H1 (cell line): ENCODE results near the gene ANKS1B. TPM values are rescaled to one million over a fixed set of nuclear protein-coding genes. Genes with fewer than 3 reads are reported as not detected.

ENCODE experiments used
- CTCF ChIA-PET: fragments of 300-600 bp; sonication (Branson Sonifier 250); formaldehyde crosslinking; loops from one replicate; lab custom pipeline; 2021; ENCODE audit not compliant: partially characterized antibody; lab: Charles Lee
- POLR2A ChIA-PET: fragments of 300-600 bp; sonication (Branson Sonifier 250); formaldehyde crosslinking; loops from one replicate; lab custom pipeline; 2021; ENCODE audit warnings: inconsistent platforms; ENCODE audit not compliant: partially characterized antibody; lab: Charles Lee
- DNase-seq, 2 experiments: peaks; one replicate each; pipeline versions ENCODE4 v3.0.0 to v3.0.0-alpha.2; 2010 to 2022; ENCODE audit warnings: low spot score in 2 of 2, low read depth in 1 of 2, mixed read lengths in 1 of 2
- FAIRE-seq: peaks from 2 replicates; lab custom pipeline; 2011; peaks lifted over from hg19 to GRCh38; lab: Jason Lieb, UNC
- H2AFZ ChIP-seq: 2 replicates; pipeline ENCODE4 v1.8.1; 2012; ENCODE audit warnings: low read length, inconsistent platforms
- H2AK5ac ChIP-seq: 2 replicates; pipeline ENCODE4 v1.6.1; 2013; ENCODE audit warnings: low read depth, low read length
- H2BK120ac ChIP-seq: replicated peaks from 2 replicates; pipeline ENCODE3; 2013; ENCODE audit warnings: low read depth, low read length, inconsistent platforms
- H2BK12ac ChIP-seq: 2 replicates; pipeline ENCODE4 v1.6.1; 2013; ENCODE audit warnings: low read depth, low read length
- H2BK15ac ChIP-seq: 2 replicates; pipeline ENCODE4 v1.6.1; 2013; ENCODE audit warnings: low read length
- H2BK20ac ChIP-seq: 2 replicates; pipeline ENCODE4 v1.6.1; 2013; ENCODE audit warnings: low read length
- H2BK5ac ChIP-seq: 2 replicates; pipeline ENCODE4 v1.6.1; 2013; ENCODE audit warnings: low read depth, low read length
- H3K14ac ChIP-seq: 2 replicates; pipeline ENCODE4 v1.6.1; 2013; ENCODE audit warnings: inconsistent platforms; ENCODE audit not compliant: insufficient read length
- H3K18ac ChIP-seq: 2 replicates; pipeline ENCODE4 v1.6.1; 2013; ENCODE audit warnings: low read length; ENCODE audit errors: extremely low read depth
- H3K23ac ChIP-seq: 2 replicates; pipeline ENCODE4 v1.6.1; 2013; ENCODE audit warnings: inconsistent platforms; ENCODE audit not compliant: insufficient read length
- H3K23me2 ChIP-seq: 2 replicates; pipeline ENCODE4 v1.6.1; 2013; ENCODE audit warnings: low read depth, low read length
- H3K27ac ChIP-seq: 2 replicates; pipeline ENCODE4 v1.6.1; 2011; ENCODE audit warnings: low read depth, low read length, inconsistent platforms
- H3K27me3 ChIP-seq, 4 experiments: replicated peaks in 1 of 4; 1 replicate in 1 of 4; 2 replicates in 3 of 4; pipeline versions ENCODE4 v1.6.1 to v1.8.1; 2011 to 2013; ENCODE audit warnings: low read length in 3 of 4, mild to moderate bottlenecking in 3 of 4, inconsistent platforms in 2 of 4, mixed read lengths in 2 of 4, moderate library complexity in 1 of 4; ENCODE audit not compliant: control insufficient read depth in 3 of 4, insufficient read depth in 3 of 4; ENCODE audit errors: extremely low read depth in 1 of 4
- H3K36me3 ChIP-seq, 4 experiments: 2 replicates each; pipeline versions ENCODE4 v1.6.1 to v1.8.1; 2011 to 2013; ENCODE audit warnings: mild to moderate bottlenecking in 4 of 4, low read length in 3 of 4, moderate library complexity in 2 of 4, control low read depth in 1 of 4, inconsistent platforms in 1 of 4; ENCODE audit not compliant: insufficient read depth in 4 of 4, control insufficient read depth in 2 of 4
- H3K4ac ChIP-seq: replicated peaks from 2 replicates; pipeline ENCODE3; 2013; ENCODE audit warnings: low read length, low read depth, mixed read lengths, inconsistent platforms; ENCODE audit not compliant: insufficient read length
- H3K4me1 ChIP-seq, 4 experiments: replicated peaks in 1 of 4; 1 replicate in 1 of 4; 2 replicates in 3 of 4; pipeline versions ENCODE4 v1.6.1 to v1.8.1; 2011 to 2013; ENCODE audit warnings: low read length in 3 of 4, inconsistent platforms in 2 of 4, mixed read lengths in 1 of 4; ENCODE audit not compliant: insufficient read depth in 4 of 4, control insufficient read depth in 3 of 4
- H3K4me2 ChIP-seq, 2 experiments: 2 replicates each; pipeline versions ENCODE4 v1.6.1 to v1.8.1; 2011 to 2013; ENCODE audit warnings: low read depth in 2 of 2, low read length in 2 of 2, control low read depth in 1 of 2, inconsistent platforms in 1 of 2, mild to moderate bottlenecking in 1 of 2; ENCODE audit not compliant: insufficient read depth in 1 of 2
- H3K4me3 ChIP-seq, 4 experiments: fragments of 200-600, 300-600 bp in 1 of 4; sonication (generic), shearing (Covaris generic), sonication (Bioruptor Twin) in 1 of 4; 2 replicates each; pipeline versions ENCODE4 v1.5.1 to v1.8.1; 2011 to 2016; ENCODE audit warnings: low read length in 4 of 4, low read depth in 3 of 4, control low read depth in 2 of 4, inconsistent platforms in 2 of 4, mild to moderate bottlenecking in 2 of 4, mixed read lengths in 1 of 4, moderate library complexity in 1 of 4; ENCODE audit not compliant: insufficient read depth in 2 of 4; ENCODE audit errors: extremely low read depth in 1 of 4
- H3K56ac ChIP-seq: replicated peaks from 2 replicates; pipeline ENCODE3; 2013; ENCODE audit warnings: low read depth, mild to moderate bottlenecking, mixed read lengths, low read length, inconsistent platforms; ENCODE audit not compliant: insufficient read length
- H3K79me1 ChIP-seq: 2 replicates; pipeline ENCODE4 v1.6.1; 2013; ENCODE audit warnings: low read depth, low read length, control low read depth
- H3K79me2 ChIP-seq, 2 experiments: 2 replicates each; pipeline versions ENCODE4 v1.6.1 to v1.8.1; 2012 to 2013; ENCODE audit warnings: low read length in 2 of 2, mild to moderate bottlenecking in 2 of 2, inconsistent platforms in 1 of 2; ENCODE audit not compliant: insufficient read depth in 2 of 2, control insufficient read depth in 1 of 2
- H3K9ac ChIP-seq, 4 experiments: replicated peaks in 1 of 4; 1 replicate in 1 of 4; 2 replicates in 3 of 4; pipeline versions ENCODE4 v1.6.1 to v1.8.1; 2011 to 2013; ENCODE audit warnings: low read depth in 3 of 4, low read length in 3 of 4, control low read depth in 2 of 4, mild to moderate bottlenecking in 2 of 4, moderate library complexity in 2 of 4, inconsistent platforms in 1 of 4; ENCODE audit errors: extremely low read depth in 1 of 4
- H3K9me3 ChIP-seq, 2 experiments: 2 replicates each; pipeline versions ENCODE4 v1.6.1 to v1.8.1; 2012 to 2013; ENCODE audit warnings: mild to moderate bottlenecking in 2 of 2, moderate library complexity in 2 of 2, control low read depth in 1 of 2, inconsistent platforms in 1 of 2, low read depth in 1 of 2, low read length in 1 of 2, mixed read lengths in 1 of 2; ENCODE audit not compliant: insufficient read depth in 2 of 2
- H4K20me1 ChIP-seq, 2 experiments: replicated peaks in 1 of 2; 2 replicates each; pipeline versions ENCODE3 to v1.8.1; 2011 to 2013; ENCODE audit warnings: inconsistent platforms in 2 of 2, low read length in 2 of 2, mild to moderate bottlenecking in 1 of 2; ENCODE audit not compliant: insufficient read depth in 2 of 2, control insufficient read depth in 1 of 2
- H4K5ac ChIP-seq: 2 replicates; pipeline ENCODE4 v1.6.1; 2013; ENCODE audit warnings: low read length, low read depth, mixed read lengths, inconsistent platforms; ENCODE audit not compliant: insufficient read length
- H4K8ac ChIP-seq: 2 replicates; pipeline ENCODE4 v1.8.0; 2013; ENCODE audit warnings: mild to moderate bottlenecking, moderate library complexity, low read length, inconsistent platforms; ENCODE audit not compliant: insufficient read depth; ENCODE audit errors: extremely low read depth
- H4K91ac ChIP-seq: replicated peaks from 2 replicates; pipeline ENCODE3; 2013; ENCODE audit warnings: low read length, mixed read lengths, inconsistent platforms; ENCODE audit not compliant: insufficient read length
- ASH2L ChIP-seq: fragments of 200-600, 300-600 bp; sonication (generic); IDR thresholded peaks from one replicate; pipeline ENCODE4 v1.7.1; 2017; ENCODE audit warnings: low read length
- EGR1 ChIP-seq: IDR thresholded peaks from 2 replicates; pipeline ENCODE4 v1.6.1; 2011; ENCODE audit warnings: low read depth, low read length, borderline replicate concordance
- NANOG ChIP-seq: IDR thresholded peaks from 2 replicates; pipeline ENCODE4 v1.6.1; 2011; ENCODE audit warnings: low read length, low read depth, mild to moderate bottlenecking, inconsistent platforms; ENCODE audit not compliant: insufficient read depth, poor library complexity, severe bottlenecking
- NRF1 ChIP-seq: IDR thresholded peaks from 2 replicates; pipeline ENCODE4 v1.6.1; 2011; ENCODE audit warnings: mild to moderate bottlenecking, low read depth, low read length, improper control_type of control experiment
- TAF1 ChIP-seq: IDR thresholded peaks from 2 replicates; pipeline ENCODE4 v1.6.1; 2011; ENCODE audit warnings: mild to moderate bottlenecking, low read depth, low read length
- WGBS, 2 experiments: shearing (Covaris generic) in 1 of 2; methylation state at CpG; one replicate each; pipeline versions ENCODE4 v1.1.6 to v1.1.7; 2013 to 2015; ENCODE audit warnings: low lambda C conversion rate in 2 of 2, mixed read lengths in 2 of 2, inconsistent platforms in 1 of 2, low coverage in 1 of 2, missing lambda C conversion rate in 1 of 2; ENCODE audit not compliant: insufficient replicate concordance in 2 of 2, insufficient coverage in 1 of 2, insufficient read length in 1 of 2; ENCODE audit errors: extremely low coverage in 1 of 2, missing lambda C conversion rate in 1 of 2; 5-methylcytosine and 5-hydroxymethylcytosine counted together
- polyA plus RNA-seq, 7 experiments: library from polyadenylated mRNA; depleted of rRNA in 3 of 7; stranded (reverse) in 5 of 7; unstranded in 2 of 7; fragments of >200 nt in 5 of 7; fragments of 200-250 nt in 2 of 7; gene quantifications; 1 replicate in 5 of 7; 2 replicates in 1 of 7; 4 replicates in 1 of 7; pipeline versions ENCODE4 v1.2.1 to v1.2.3, GENCODE V29; 2011 to 2013; ENCODE audit warnings: missing spikeins in 2 of 7, mixed read lengths in 2 of 7
- total RNA-seq: library from RNA; stranded (reverse); fragmentation: NEBNext Ultra II Directional; extraction: Animal tissue kit (Norgen Biotek cat#: 25700); gene quantifications from 2 replicates; pipeline ENCODE4 v1.2.1, GENCODE V29; 2021

The ANKS1B gene
- total and polyA plus RNA-seq, 2 of the 8 experiments (the other 6 are each of a cell fraction or from before 2014, with no cell fraction given) = 2.7 to 6.1 TPM

DNA sequence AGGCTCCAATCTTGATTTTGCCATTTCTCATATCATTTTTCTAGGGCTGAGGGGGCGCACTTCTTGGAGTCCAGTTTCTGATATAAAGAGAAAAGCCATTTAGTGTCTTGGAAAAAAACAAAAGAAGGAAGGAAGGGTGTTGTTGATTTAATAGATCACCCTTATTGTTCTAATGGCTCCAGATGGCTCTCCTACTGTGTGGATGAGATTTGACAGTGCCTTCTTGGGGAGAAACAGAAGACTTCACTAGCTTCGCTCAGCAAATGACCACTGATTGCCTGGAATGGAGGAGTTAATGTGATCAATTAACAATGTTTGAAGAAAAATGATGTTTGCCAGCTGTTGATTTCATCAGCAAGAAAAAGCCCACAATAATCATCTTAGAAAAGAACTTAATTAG lies 1123.5 kb downstream of the ANKS1B start:
- ChIA-PET CTCF (interaction anchor here (0.7 to 1.3 kb wide), 5 partner anchors 9 to 121 kb away, joined by 3 to 5 read pairs (median 3); no protein-coding TSS in a partner anchor), POLR2A (no interaction called here)
- Histone ChIP-seq H4K5ac (no peak overlapping the region), H2AFZ (no peak overlapping the region), H4K8ac (no peak overlapping the region), H3K56ac (no peak overlapping the region), H3K4me3 (no peak overlapping the region), H3K9ac (no peak overlapping the region), H4K20me1 (no peaks in the 10 kb centered on the region), H2BK15ac (no peak overlapping the region), H2AK5ac (no peak overlapping the region), H3K23ac (no peak overlapping the region), H4K91ac (no peak overlapping the region), H2BK5ac (no peak overlapping the region), H3K27me3 (no peaks in the 10 kb centered on the region), H3K36me3 (no peaks in the 10 kb centered on the region), H3K4me2 (no peak overlapping the region), H3K14ac (no peak overlapping the region), H3K4ac (no peak overlapping the region), H3K23me2 (no peaks in the 10 kb centered on the region), H3K79me2 (no peaks in the 10 kb centered on the region), H3K18ac (no peak overlapping the region), H2BK12ac (no peak overlapping the region), H2BK20ac (no peak overlapping the region), H3K27ac (no peak overlapping the region), H3K9me3 (no peaks in the 10 kb centered on the region), H3K79me1 (no peaks in the 10 kb centered on the region), H2BK120ac (no peak overlapping the region), H3K4me1 (peaks cover 0 to 22% (median 20%) of the 10 kb centered on the region in 4 experiments; a peak in 6 of 7 replicates)
- WGBS, 2 experiments = 70% methylated on average over 2 of the region's 2 CpGs; no CpG with 5 or more reads in 1 of the 2 experiments
- no peak for FAIRE-seq
- TF ChIP-seq TAF1 (no peak), ASH2L (no peak), EGR1 (no peak), NRF1 (no peak), NANOG (peak; percentile 85)
- DNase-seq = no peak
